MV-4-11 (cell line): ENCODE data around the gene AGXT.

Source experiments
- DNase-seq: peaks from one replicate; lab custom pipeline; 2025; lab: John Stamatoyannopoulos, UW

AGXT gene

GRCh38 chr2:240928476-240929363, 60.1 kb downstream of the AGXT start:
- DNase-seq = no peak

- no peak for DNase-seq
Observed at GRCh38 chr2:240929364-240930095, 60.9 kb downstream of the AGXT start.
